IMR-90 (cell line): ENCODE data around the gene TMBIM1. TPM values are rescaled to one million over a fixed set of nuclear protein-coding genes. Genes with fewer than 3 reads are reported as not detected.

ENCODE experiments used
- ATAC-seq: fragments of 200-7000 bp; cut with Tn5 transposase; 2 replicates; pipeline ENCODE4 v1.9.1; 2020; ENCODE audit warnings: low read depth, mild to moderate bottlenecking, moderate library complexity
- BruUV-seq: library from RNA; stranded (reverse); fragments of 400-500 nt; replicated peaks from 2 replicates; lab custom pipeline; 2021; lab: Mats Ljungman, UMichigan
- CTCF ChIA-PET: fragments of 300-600 bp; formaldehyde crosslinking; extraction: SDS; loops from one replicate; lab custom pipeline; 2021; ENCODE audit warnings: antibody characterized with exemption; lab: Yijun Ruan, JAX
- POLR2A ChIA-PET: fragments of 300-600 bp; sonication (Branson Sonifier 250); formaldehyde crosslinking; loops from one replicate; lab custom pipeline; 2022; ENCODE audit warnings: antibody characterized with exemption; ENCODE audit not compliant: unreplicated experiment; lab: Charles Lee
- DNase-seq: peaks from one replicate; pipeline ENCODE4 v3.0.0; 2013
- H2AFZ ChIP-seq: replicated peaks from 2 replicates; pipeline ENCODE3; 2013; ENCODE audit warnings: low read length, mild to moderate bottlenecking; ENCODE audit not compliant: poor library complexity
- H2AK5ac ChIP-seq: 2 replicates; pipeline ENCODE4 v1.6.1; 2013; ENCODE audit warnings: low read depth, low read length, inconsistent platforms
- H2AK9ac ChIP-seq: replicated peaks from 2 replicates; pipeline ENCODE3; 2013; ENCODE audit warnings: mild to moderate bottlenecking, low read depth, low read length, moderate library complexity; ENCODE audit not compliant: poor library complexity
- H2BK120ac ChIP-seq: 2 replicates; pipeline ENCODE4 v1.6.1; 2013; ENCODE audit warnings: low read depth, low read length, inconsistent platforms
- H2BK15ac ChIP-seq: 3 replicates; pipeline ENCODE4 v1.6.1; 2013; ENCODE audit warnings: low read depth, low read length, inconsistent platforms
- H2BK20ac ChIP-seq: 2 replicates; pipeline ENCODE4 v1.6.1; 2013; ENCODE audit warnings: low read depth, mild to moderate bottlenecking, inconsistent platforms, low read length, moderate library complexity
- H2BK5ac ChIP-seq: 2 replicates; pipeline ENCODE4 v1.6.1; 2013; ENCODE audit warnings: mild to moderate bottlenecking, low read depth, low read length, inconsistent platforms; ENCODE audit not compliant: poor library complexity, severe bottlenecking
- H3K14ac ChIP-seq: replicated peaks from 2 replicates; pipeline ENCODE4 v1.6.1; 2013; ENCODE audit warnings: low read depth, low read length, inconsistent platforms
- H3K18ac ChIP-seq: 2 replicates; pipeline ENCODE4 v1.6.1; 2013; ENCODE audit warnings: low read depth, low read length, control low read depth
- H3K23ac ChIP-seq: 2 replicates; pipeline ENCODE4 v1.6.1; 2013; ENCODE audit warnings: low read depth, low read length, inconsistent platforms
- H3K27ac ChIP-seq: 2 replicates; pipeline ENCODE4 v1.5.1; 2013; ENCODE audit warnings: mild to moderate bottlenecking, control low read depth, low read length; ENCODE audit not compliant: insufficient read depth
- H3K27me3 ChIP-seq: 2 replicates; pipeline ENCODE4 v1.6.1; 2013; ENCODE audit warnings: low read length; ENCODE audit not compliant: control insufficient read depth, insufficient read depth
- H3K36me3 ChIP-seq: 2 replicates; pipeline ENCODE4 v1.6.1; 2013; ENCODE audit warnings: low read length, mixed read lengths; ENCODE audit not compliant: control insufficient read depth, insufficient read depth
- H3K4ac ChIP-seq: 2 replicates; pipeline ENCODE4 v1.6.1; 2013; ENCODE audit warnings: low read depth, low read length, inconsistent platforms
- H3K4me1 ChIP-seq: 2 replicates; pipeline ENCODE4 v1.6.1; 2013; ENCODE audit warnings: low read length, mixed read lengths; ENCODE audit not compliant: control insufficient read depth, insufficient read depth
- H3K4me2 ChIP-seq: 2 replicates; pipeline ENCODE4 v1.6.1; 2013; ENCODE audit warnings: low read depth, mild to moderate bottlenecking, control low read depth, low read length, moderate library complexity
- H3K4me3 ChIP-seq: 2 replicates; pipeline ENCODE4 v1.5.1; 2013; ENCODE audit warnings: low read depth, mild to moderate bottlenecking, control low read depth, low read length, moderate library complexity; ENCODE audit not compliant: insufficient read depth
- H3K56ac ChIP-seq: 2 replicates; pipeline ENCODE4 v1.6.1; 2013; ENCODE audit warnings: low read length, inconsistent platforms; ENCODE audit not compliant: insufficient read depth; ENCODE audit errors: extremely low read depth
- H3K79me1 ChIP-seq, 2 experiments: 2 replicates each; pipeline ENCODE4 v1.6.1; 2013; ENCODE audit warnings: low read length in 2 of 2, inconsistent platforms in 1 of 2, low read depth in 1 of 2
- H3K9ac ChIP-seq: 2 replicates; pipeline ENCODE4 v1.6.1; 2013; ENCODE audit warnings: low read depth, low read length, control low read depth
- H3K9me1 ChIP-seq: 2 replicates; pipeline ENCODE4 v1.6.1; 2013; ENCODE audit warnings: low read length, inconsistent platforms; ENCODE audit not compliant: insufficient read depth
- H3K9me3 ChIP-seq: 2 replicates; pipeline ENCODE4 v1.6.1; 2013; ENCODE audit warnings: low read length; ENCODE audit not compliant: control insufficient read depth, insufficient read depth
- H4K20me1 ChIP-seq: 2 replicates; pipeline ENCODE4 v1.6.1; 2013; ENCODE audit warnings: low read length, inconsistent platforms; ENCODE audit not compliant: insufficient read depth
- H4K5ac ChIP-seq: 2 replicates; pipeline ENCODE4 v1.6.1; 2013; ENCODE audit warnings: mild to moderate bottlenecking, low read depth, low read length, control low read depth
- H4K8ac ChIP-seq, 2 experiments: 2 replicates each; pipeline ENCODE4 v1.6.1; 2013; ENCODE audit warnings: low read depth in 2 of 2, low read length in 2 of 2, control low read depth in 1 of 2, inconsistent platforms in 1 of 2
- H4K91ac ChIP-seq: 2 replicates; pipeline ENCODE4 v1.6.1; 2013; ENCODE audit warnings: low read depth, low read length, inconsistent platforms; ENCODE audit not compliant: insufficient read depth
- BHLHE40 ChIP-seq: fragments of 150-350 bp; IDR thresholded peaks from 2 replicates; pipeline ENCODE4 v1.6.1; 2016; ENCODE audit warnings: mild to moderate bottlenecking, low read depth, low read length
- CEBPB ChIP-seq: IDR thresholded peaks from 2 replicates; pipeline ENCODE4 v1.6.1; 2012; ENCODE audit warnings: low read depth, low read length, improper control_type of control experiment
- CHD1 ChIP-seq: IDR thresholded peaks from 2 replicates; pipeline ENCODE4 v1.6.1; 2012; ENCODE audit warnings: low read depth, low read length, improper control_type of control experiment
- ELK1 ChIP-seq: fragments of 150-350 bp; IDR thresholded peaks from 2 replicates; pipeline ENCODE4 v1.6.1; 2016; ENCODE audit warnings: low read depth, mild to moderate bottlenecking, low read length, moderate library complexity, borderline replicate concordance
- FOS ChIP-seq: fragments of 150-350 bp; IDR thresholded peaks from 2 replicates; pipeline ENCODE4 v1.6.1; 2016; ENCODE audit warnings: low read depth, low read length
- MAFK ChIP-seq: IDR thresholded peaks from 2 replicates; pipeline ENCODE4 v1.6.1; 2012; ENCODE audit warnings: low read depth, low read length, improper control_type of control experiment
- MAZ ChIP-seq: IDR thresholded peaks from 2 replicates; pipeline ENCODE4 v1.6.1; 2012; ENCODE audit warnings: low read depth, mild to moderate bottlenecking, low read length, improper control_type of control experiment, moderate library complexity, borderline replicate concordance
- MXI1 ChIP-seq: IDR thresholded peaks from 2 replicates; pipeline ENCODE4 v1.6.1; 2012; ENCODE audit warnings: low read depth, mild to moderate bottlenecking, low read length, moderate library complexity, borderline replicate concordance
- NFE2L2 ChIP-seq: fragments of 150-350 bp; IDR thresholded peaks from 2 replicates; pipeline ENCODE4 v1.6.1; 2016; ENCODE audit warnings: low read depth, mild to moderate bottlenecking, low read length
- POLR2A ChIP-seq: IDR thresholded peaks from 2 replicates; pipeline ENCODE4 v1.6.1; 2012; ENCODE audit warnings: mild to moderate bottlenecking, low read depth, low read length
- RAD21 ChIP-seq: IDR thresholded peaks from 2 replicates; pipeline ENCODE4 v1.6.1; 2012; ENCODE audit warnings: low read length, improper control_type of control experiment
- RCOR1 ChIP-seq: IDR thresholded peaks from 2 replicates; pipeline ENCODE4 v1.6.1; 2012; ENCODE audit warnings: mild to moderate bottlenecking, low read length, improper control_type of control experiment; ENCODE audit not compliant: insufficient replicate concordance
- RFX5 ChIP-seq: IDR thresholded peaks from 2 replicates; pipeline ENCODE4 v1.8.0; 2012; ENCODE audit warnings: low read depth, mild to moderate bottlenecking, low read length, moderate library complexity
- SMC3 ChIP-seq: fragments of 150-350 bp; IDR thresholded peaks from 2 replicates; pipeline ENCODE4 v1.6.1; 2016; ENCODE audit warnings: low read depth, mild to moderate bottlenecking, antibody characterized with exemption, low read length, moderate library complexity
- WGBS, 2 experiments: methylation state at CpG; one replicate each; pipeline versions ENCODE4 v1.1.5 to v1.1.7; 2013; ENCODE audit warnings: missing lambda C conversion rate in 2 of 2; ENCODE audit not compliant: insufficient read length in 1 of 2; ENCODE audit errors: extremely low coverage in 2 of 2; 5-methylcytosine and 5-hydroxymethylcytosine counted together
- dilution Hi-C: fragments of 300-500 bp; cut with HindIII; formaldehyde crosslinking; loops from one replicate; pipeline ENCODE4 v1.14.3; 2018; ENCODE audit warnings: low sequenced_read_pairs; ENCODE audit not compliant: unreplicated experiment
- in situ Hi-C: fragments of 300-500 bp; cut with MboI; formaldehyde crosslinking; loops from 3 replicates; pipeline ENCODE4 v1.14.3; 2019; ENCODE audit warnings: low sequenced_read_pairs, inconsistent platforms, mixed read lengths
- intact Hi-C: fragments of 100-400 bp; cut with micrococcal nuclease; formaldehyde crosslinking; loops from 2 replicates; pipeline ENCODE4 v1.10.0; 2022
- polyA plus RNA-seq, 3 experiments: library from polyadenylated mRNA; depleted of rRNA; stranded (reverse); fragments of >200 nt; gene quantifications; 2 replicates each; pipeline ENCODE4 v1.2.3, GENCODE V29; 2012; ENCODE audit warnings: low replicate concordance in 1 of 3
- total RNA-seq: library from RNA; depleted of rRNA; stranded (reverse); fragments of >200 nt; gene quantifications from 2 replicates; pipeline ENCODE4 v1.2.3, GENCODE V29; 2012
- TF ChIP-seq, protein P1 (sequence below): fragments of 150-350 bp; IDR thresholded peaks from 2 replicates; pipeline ENCODE4 v1.6.1; 2017; ENCODE audit warnings: mild to moderate bottlenecking, antibody characterized with exemption, low read length, low read depth

TMBIM1 gene
- total and polyA plus RNA-seq, 2 of the 4 experiments (the other 2 are of a cell fraction) = 84.6 to 102 TPM

GRCh38 chr2:218280260-218280870 lies 11.9 kb downstream of the TMBIM1 start:
- dilution Hi-C loops = no loop called here
- Histone ChIP-seq H3K14ac (no peak overlapping the region), H3K4ac (no peak overlapping the region), H4K8ac (no peak overlapping the region), H3K9ac (no peak overlapping the region), H2BK120ac (no peak overlapping the region), H3K9me1 (no peaks in the 10 kb centered on the region), H3K27me3 (no peaks in the 10 kb centered on the region), H2AK5ac (no peak overlapping the region), H3K79me1 (peaks cover 12 to 90% of the 10 kb centered on the region in 2 experiments), H2BK15ac (no peak overlapping the region), H4K5ac (no peak overlapping the region), H2AFZ (no peak overlapping the region), H3K56ac (no peak overlapping the region), H3K23ac (no peak overlapping the region), H3K4me1 (peaks cover 23% of the 10 kb centered on the region), H3K36me3 (peaks cover 57% of the 10 kb centered on the region), H2BK5ac (no peak overlapping the region), H3K4me2 (no peak overlapping the region), H3K18ac (no peak overlapping the region), H4K91ac (no peak overlapping the region), H2BK20ac (no peak overlapping the region), H3K27ac (no peak overlapping the region), H4K20me1 (peaks cover 14% of the 10 kb centered on the region), H3K9me3 (no peaks in the 10 kb centered on the region), H3K4me3 (no peak overlapping the region), H2AK9ac (no peak overlapping the region)
- intact Hi-C loops = no loop called here
- ATAC-seq (no peak), DNase-seq (no peak)
- in situ Hi-C loops = no loop called here
- no peak for TF ChIP-seq SMC3
- TF ChIP-seq RAD21 = no peak
- no peak for TF ChIP-seq CEBPB
- TF ChIP-seq ELK1 = no peak
- no peak for TF ChIP-seq NFE2L2
- no peak for TF ChIP-seq CHD1
- no peak for TF ChIP-seq MAZ
- TF ChIP-seq RCOR1 = no peak
- no peak for TF ChIP-seq POLR2A
- TF ChIP-seq BHLHE40 = no peak
- no peak for TF ChIP-seq FOS
- no peak for TF ChIP-seq MXI1
- TF ChIP-seq MAFK = no peak
- TF ChIP-seq, protein P1, sequence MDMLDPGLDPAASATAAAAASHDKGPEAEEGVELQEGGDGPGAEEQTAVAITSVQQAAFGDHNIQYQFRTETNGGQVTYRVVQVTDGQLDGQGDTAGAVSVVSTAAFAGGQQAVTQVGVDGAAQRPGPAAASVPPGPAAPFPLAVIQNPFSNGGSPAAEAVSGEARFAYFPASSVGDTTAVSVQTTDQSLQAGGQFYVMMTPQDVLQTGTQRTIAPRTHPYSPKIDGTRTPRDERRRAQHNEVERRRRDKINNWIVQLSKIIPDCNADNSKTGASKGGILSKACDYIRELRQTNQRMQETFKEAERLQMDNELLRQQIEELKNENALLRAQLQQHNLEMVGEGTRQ = no peak
- no peak for TF ChIP-seq RFX5
- ChIA-PET CTCF (no interaction called here), POLR2A (no interaction called here)
- 96% methylated on average over 10 of the region's 14 CpGs; no CpG with 5 or more reads in 1 of the 2 experiments for WGBS, 2 experiments
- BruUV-seq = no TSS peak
